ENCODE measurements around the gene DLGAP4. TPM values are rescaled to one million over a fixed set of nuclear protein-coding genes. Genes with fewer than 3 reads are reported as not detected.

Gene DLGAP4
- total and polyA plus RNA-seq, 2 of the 13 experiments (the other 11 are each of a cell fraction or from before 2014, with no cell fraction given): 15.2 to 26.7 TPM

GRCh38 chr20:36468149-36469000 is 162.2 kb downstream of the DLGAP4 start (continued):
- TF ChIP-seq ZFP91 (CRISPR knock-in tag; IDR thresholded peaks at IDR 0.05; ENCODE audit: borderline replicate concordance) (peak; percentile 67; the same call in 1 of the 2 replicates), ZKSCAN8 (CRISPR knock-in tag; IDR thresholded peaks at IDR 0.05; ENCODE audit: borderline replicate concordance) (peak; percentile 55), ZBTB3 (CRISPR knock-in tag; IDR thresholded peaks at IDR 0.05; ENCODE audit: borderline replicate concordance, low read depth) (peak; percentile 75; the same call in 1 of the 2 replicates), SNAPC2 (CRISPR knock-in tag; IDR thresholded peaks at IDR 0.05) (peak; percentile 79; the same call in 1 of the 2 replicates), DNMT3B (CRISPR knock-in tag; conservative IDR thresholded peaks at IDR 0.05) (0 out of 2 replicates have a peak, but pooled peaks have one; percentile 64), EEA1 (CRISPR knock-in tag; IDR thresholded peaks at IDR 0.05; ENCODE audit: borderline replicate concordance) (peak; percentile 36; the same call in 1 of the 2 replicates), ZNF547 (CRISPR knock-in tag; IDR thresholded peaks at IDR 0.05) (peak; percentile 42), ZNF766 (CRISPR knock-in tag; IDR thresholded peaks at IDR 0.05; ENCODE audit: borderline replicate concordance) (0 out of 2 replicates have a peak, but pooled peaks have one; percentile 59), ELF3 (CRISPR knock-in tag; IDR thresholded peaks at IDR 0.05) (peak; percentile 78; the same call in 1 of the 2 replicates), CENPT (CRISPR knock-in tag; IDR thresholded peaks at IDR 0.05; ENCODE audit: low read depth) (no peak; the same call in 1 of the 2 replicates), DZIP1 (CRISPR knock-in tag; IDR thresholded peaks at IDR 0.05) (0 out of 2 replicates have a peak, but pooled peaks have one; percentile 70), GABPA (IDR thresholded peaks at IDR 0.05; ENCODE audit: low read depth, low read length) (no peak), GABPA (CRISPR knock-in tag; IDR thresholded peaks at IDR 0.05; ENCODE audit: low read depth) (peak; percentile 58; the same call in 1 of the 2 replicates), ZSCAN30 (CRISPR knock-in tag; IDR thresholded peaks at IDR 0.05) (no peak), ZNF670 (CRISPR knock-in tag; IDR thresholded peaks at IDR 0.05; ENCODE audit: borderline replicate concordance) (peak; percentile 23; the same call in 1 of the 2 replicates), KDM3A (CRISPR knock-in tag; IDR thresholded peaks at IDR 0.05; ENCODE audit: low read depth) (peak; percentile 60; the same call in 1 of the 2 replicates), CREB3 (CRISPR knock-in tag; IDR thresholded peaks at IDR 0.05) (no peak), NFKBIZ (CRISPR knock-in tag; IDR thresholded peaks at IDR 0.05) (0 out of 2 replicates have a peak, but pooled peaks have one; percentile 86), BORCS8-MEF2B (CRISPR knock-in tag; IDR thresholded peaks at IDR 0.05) (peak; percentile 91; the same call in 1 of the 2 replicates), SOX5 (CRISPR knock-in tag; IDR thresholded peaks at IDR 0.05; ENCODE audit: borderline replicate concordance) (peak; percentile 89), ZNF251 (CRISPR knock-in tag; IDR thresholded peaks at IDR 0.05) (no peak)
- TF ChIP-seq, protein P1, sequence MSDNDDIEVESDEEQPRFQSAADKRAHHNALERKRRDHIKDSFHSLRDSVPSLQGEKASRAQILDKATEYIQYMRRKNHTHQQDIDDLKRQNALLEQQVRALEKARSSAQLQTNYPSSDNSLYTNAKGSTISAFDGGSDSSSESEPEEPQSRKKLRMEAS (IDR thresholded peaks at IDR 0.05): peak; percentile 97
- TF ChIP-seq, protein P2, sequence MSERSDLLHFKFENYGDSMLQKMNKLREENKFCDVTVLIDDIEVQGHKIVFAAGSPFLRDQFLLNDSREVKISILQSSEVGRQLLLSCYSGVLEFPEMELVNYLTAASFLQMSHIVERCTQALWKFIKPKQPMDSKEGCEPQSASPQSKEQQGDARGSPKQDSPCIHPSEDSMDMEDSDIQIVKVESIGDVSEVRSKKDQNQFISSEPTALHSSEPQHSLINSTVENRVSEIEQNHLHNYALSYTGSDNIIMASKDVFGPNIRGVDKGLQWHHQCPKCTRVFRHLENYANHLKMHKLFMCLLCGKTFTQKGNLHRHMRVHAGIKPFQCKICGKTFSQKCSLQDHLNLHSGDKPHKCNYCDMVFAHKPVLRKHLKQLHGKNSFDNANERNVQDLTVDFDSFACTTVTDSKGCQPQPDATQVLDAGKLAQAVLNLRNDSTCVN (CRISPR knock-in tag; IDR thresholded peaks at IDR 0.05; ENCODE audit: borderline replicate concordance): peak; percentile 92

Data from HepG2 (cell line).